Spinal cord (tissue), 10 donors: ENCODE data around the gene PGAP2. TPM values are rescaled to one million over a fixed set of nuclear protein-coding genes. Genes with fewer than 3 reads are reported as not detected.

Experiments used
- DNase-seq, 6 donors: peaks; one replicate each; pipeline versions ENCODE4 v3.0.0 to v3.0.0-alpha.2; 2013 to 2015; ENCODE audit warnings: low spot score in 6 of 6, low read depth in 4 of 6
- H3K27ac ChIP-seq: one replicate; pipeline ENCODE4 v1.5.1; 2013; ENCODE audit warnings: low read depth, low read length, control low read depth
- H3K27me3 ChIP-seq: one replicate; pipeline ENCODE4 v1.6.1; 2013; ENCODE audit warnings: low read length; ENCODE audit not compliant: control insufficient read depth, insufficient read depth
- H3K36me3 ChIP-seq: one replicate; pipeline ENCODE4 v1.6.1; 2013; ENCODE audit warnings: low read length; ENCODE audit not compliant: control insufficient read depth, insufficient read depth
- H3K4me1 ChIP-seq: one replicate; pipeline ENCODE4 v1.6.1; 2013; ENCODE audit warnings: low read length; ENCODE audit not compliant: control insufficient read depth, insufficient read depth
- H3K4me3 ChIP-seq: one replicate; pipeline ENCODE4 v1.5.1; 2013; ENCODE audit warnings: low read depth, low read length, control low read depth
- H3K9me3 ChIP-seq: one replicate; pipeline ENCODE4 v1.6.1; 2013; ENCODE audit warnings: low read length; ENCODE audit not compliant: control insufficient read depth, insufficient read depth
- WGBS: methylation state at CpG from one replicate; pipeline ENCODE4 v1.1.5; 2013; ENCODE audit warnings: missing lambda C conversion rate; ENCODE audit not compliant: insufficient coverage; 5-methylcytosine and 5-hydroxymethylcytosine counted together
- polyA plus RNA-seq, 2 donors: library from polyadenylated mRNA; unstranded; fragments of 120-200 nt; gene quantifications; one replicate each; pipeline ENCODE4 v1.2.1, GENCODE V29; 2013; ENCODE audit not compliant: insufficient read length in 2 of 2
- total RNA-seq, 2 donors: library from RNA; depleted of rRNA in 1 of 2; stranded (reverse); fragments of 120-200 nt in 1 of 2; fragments of >200 nt in 1 of 2; gene quantifications; one replicate each; pipeline versions ENCODE4 v1.2.3 to v1.2.4, GENCODE V29; 2013 to 2014
- donor health status: healthy.

The PGAP2 gene
- total and polyA plus RNA-seq, 4 donors: 9.5 to 46.5 (median 21.2) TPM

- Histone ChIP-seq H3K27me3 (no peaks in the 10 kb centered on the region), H3K4me1 (peaks cover 17% of the 10 kb centered on the region), H3K27ac (peak overlapping the region; percentile 1), H3K9me3 (no peaks in the 10 kb centered on the region), H3K36me3 (peaks cover 7% of the 10 kb centered on the region), H3K4me3 (no peak overlapping the region)
- DNase-seq: no peak
- WGBS: 83% methylated on average over 1 of the region's 1 CpG
Observed at GRCh38 chr11:3837793-3838192, 29.4 kb downstream of the PGAP2 start.

- no peaks in the 10 kb centered on the region for H3K9me3 ChIP-seq
- H3K4me3 ChIP-seq: no peak overlapping the region
- DNase-seq: no peak
- no peaks in the 10 kb centered on the region for H3K27me3 ChIP-seq
- peaks cover 17% of the 10 kb centered on the region for H3K4me1 ChIP-seq
- H3K27ac ChIP-seq: no peak overlapping the region
- WGBS: no CpG with 5 or more reads among the region's 2 CpGs
- H3K36me3 ChIP-seq: peaks cover 7% of the 10 kb centered on the region
Observed at GRCh38 chr11:3838504-3838903, 30.1 kb downstream of the PGAP2 start.

GRCh38 chr11:3840004-3840869 lies 31.9 kb downstream of the PGAP2 start:
- DNase-seq: peak in 1 of 6 donors; percentile 5
- no peaks in the 10 kb centered on the region for H3K9me3 ChIP-seq
- H3K36me3 ChIP-seq: peaks cover 7% of the 10 kb centered on the region
- H3K27ac ChIP-seq: peak overlapping the region; percentile 57
- peaks cover 17% of the 10 kb centered on the region for H3K4me1 ChIP-seq
- H3K4me3 ChIP-seq: peak overlapping the region; percentile 57
- WGBS: under 1% methylated on average over 44 of the region's 46 CpGs
- no peaks in the 10 kb centered on the region for H3K27me3 ChIP-seq

GRCh38 chr11:3840870-3841425 lies 32.6 kb downstream of the PGAP2 start, which contains the start of gene RHOG:
TSS of gene RHOG (minus strand) at chr11:3840959. CDS start at chr11:3828138, 12,821 bp downstream.
- H3K9me3 ChIP-seq: no peaks in the 10 kb centered on the region
- H3K27me3 ChIP-seq: no peaks in the 10 kb centered on the region
- H3K4me3 ChIP-seq: peak within 1 kb of the TSS; percentile 57
- H3K27ac ChIP-seq: peak within 1 kb of the TSS; percentile 89
- peak in 5 of 6 donors; percentile 36 to 86 (median 46) for DNase-seq
- H3K36me3 ChIP-seq: peaks cover 4% of the 10 kb centered on the region
- WGBS: under 1% methylated on average over 28 of the region's 42 CpGs
- peaks cover 17% of the 10 kb centered on the region for H3K4me1 ChIP-seq

GRCh38 chr11:3841426-3842350 lies 33.3 kb downstream of the PGAP2 start:
- peak in 5 of 6 donors; percentile 50 to 92 (median 62) for DNase-seq
- Histone ChIP-seq H3K27me3 (no peaks in the 10 kb centered on the region), H3K9me3 (no peaks in the 10 kb centered on the region), H3K36me3 (peaks cover 4% of the 10 kb centered on the region), H3K4me1 (peaks cover 17% of the 10 kb centered on the region), H3K27ac (peak overlapping the region; percentile 89), H3K4me3 (peak overlapping the region; percentile 51)
- 23% methylated on average over 40 of the region's 44 CpGs for WGBS

- Histone ChIP-seq H3K4me1 (peaks cover 17% of the 10 kb centered on the region), H3K27ac (no peak overlapping the region), H3K36me3 (no peaks in the 10 kb centered on the region), H3K27me3 (no peaks in the 10 kb centered on the region), H3K4me3 (no peak overlapping the region), H3K9me3 (no peaks in the 10 kb centered on the region)
- DNase-seq: no peak
- no CpG with 5 or more reads among the region's 3 CpGs for WGBS
Observed at GRCh38 chr11:3843326-3843725, 35.0 kb downstream of the PGAP2 start.

- Histone ChIP-seq H3K27me3 (no peaks in the 10 kb centered on the region), H3K27ac (no peak overlapping the region), H3K4me1 (peaks cover 5% of the 10 kb centered on the region), H3K4me3 (no peak overlapping the region), H3K36me3 (no peaks in the 10 kb centered on the region), H3K9me3 (no peaks in the 10 kb centered on the region)
- 100% methylated on average over 1 of the region's 1 CpG for WGBS
- DNase-seq: no peak
Observed at GRCh38 chr11:3845246-3845645, 36.9 kb downstream of the PGAP2 start.

GRCh38 chr11:3845670-3846069 lies 37.3 kb downstream of the PGAP2 start:
- peaks cover 4% of the 10 kb centered on the region for H3K4me1 ChIP-seq
- no peaks in the 10 kb centered on the region for H3K9me3 ChIP-seq
- WGBS: no CpG with 5 or more reads among the region's 3 CpGs
- no peak overlapping the region for H3K27ac ChIP-seq
- H3K27me3 ChIP-seq: no peaks in the 10 kb centered on the region
- DNase-seq: no peak
- no peak overlapping the region for H3K4me3 ChIP-seq
- H3K36me3 ChIP-seq: no peaks in the 10 kb centered on the region

- no peaks in the 10 kb centered on the region for H3K36me3 ChIP-seq
- WGBS: 76% methylated on average over 5 of the region's 10 CpGs
- H3K4me1 ChIP-seq: peaks cover 2% of the 10 kb centered on the region
- no peak overlapping the region for H3K4me3 ChIP-seq
- no peak overlapping the region for H3K27ac ChIP-seq
- DNase-seq: peak in 3 of 6 donors; percentile 32 to 74 (median 67)
- no peaks in the 10 kb centered on the region for H3K27me3 ChIP-seq
- no peaks in the 10 kb centered on the region for H3K9me3 ChIP-seq
Observed at GRCh38 chr11:3849297-3849874, 41.0 kb downstream of the PGAP2 start.
